HTR-8/SVneo (cell line): Measurements from ENCODE around the gene TSPAN33.
A peak's percentile ranks its signal among the peaks of the same experiment; 100 is the strongest.
"Not testable (repeated sequence)": the region's sequence is repeated elsewhere in the genome, so short reads cannot be mapped to it uniquely, and the experiment has no call there.

Experiments used
- DNase-seq: peaks from one replicate; pipeline ENCODE4 v3.0.0; 2011; ENCODE audit warnings: low spot score, mixed read lengths; ENCODE audit not compliant: insufficient read length
- FAIRE-seq: peaks from 2 replicates; lab custom pipeline; 2011; peaks lifted over from hg19 to GRCh38; lab: Jason Lieb, UNC

The TSPAN33 gene

DNA sequence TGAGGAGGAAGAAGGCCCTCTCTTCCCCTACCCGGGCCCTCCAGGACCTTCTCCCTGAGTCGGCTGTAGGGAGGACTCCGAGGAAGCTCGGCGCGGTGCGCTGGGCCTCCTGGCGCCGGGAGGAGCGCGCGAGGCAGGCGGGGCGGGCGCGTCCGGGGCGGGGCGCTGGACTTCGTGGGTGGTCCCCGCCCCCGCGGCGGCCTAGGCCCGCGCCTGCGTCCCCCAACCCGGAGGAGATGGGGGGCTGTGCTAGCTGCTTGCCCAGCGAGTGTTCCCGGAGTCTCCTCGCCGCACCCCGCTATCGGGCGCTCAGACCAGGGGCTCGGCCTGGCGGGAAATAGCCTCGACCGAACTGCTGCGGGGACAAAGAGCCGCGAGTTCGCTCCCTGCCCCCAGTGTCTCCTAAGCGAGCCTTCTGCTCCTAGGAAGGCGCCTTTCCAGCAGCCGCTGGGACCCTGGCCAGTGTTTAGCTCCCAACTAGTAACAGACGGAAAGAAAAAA is 24.7 kb downstream of the TSPAN33 start:
- no peak for FAIRE-seq
- DNase-seq, result no peak

DNA sequence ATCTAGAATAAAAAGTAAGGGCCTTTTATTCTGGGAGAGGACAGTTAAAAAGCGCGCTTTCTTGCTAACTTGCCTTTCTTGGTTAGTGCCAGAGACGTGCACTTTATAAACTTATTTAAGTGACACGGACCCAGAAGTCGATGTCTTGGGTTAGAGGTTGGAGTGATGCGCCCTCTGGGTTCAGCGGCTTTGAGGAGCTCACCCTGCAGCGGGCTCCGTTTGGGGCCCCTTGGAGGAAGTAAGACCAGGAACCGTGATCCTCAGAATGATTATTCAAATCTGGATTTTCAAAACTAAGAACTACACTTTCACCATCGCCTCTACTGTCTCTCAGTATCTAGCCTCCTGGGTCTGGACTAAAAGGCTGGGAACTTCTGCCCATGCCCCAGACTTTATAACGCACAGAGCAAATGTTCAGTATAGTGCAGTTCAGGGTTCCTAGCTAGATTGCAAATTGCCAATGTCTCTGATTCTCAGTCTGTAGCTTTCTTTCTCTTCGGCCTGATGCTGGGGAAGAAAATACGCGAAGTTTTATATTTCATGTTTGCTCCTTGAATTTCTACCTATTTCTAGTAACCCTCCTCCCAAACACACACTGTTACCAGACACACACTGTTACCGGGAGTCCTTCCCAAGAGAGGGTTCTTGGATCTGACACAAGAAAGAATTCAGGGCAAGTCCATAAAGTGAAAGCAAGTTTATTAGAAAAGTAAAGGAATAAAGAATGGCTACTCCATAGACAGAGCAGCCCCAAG is 25.4 kb downstream of the TSPAN33 start:
- DNase-seq (no peak), FAIRE-seq (no peak)

DNA sequence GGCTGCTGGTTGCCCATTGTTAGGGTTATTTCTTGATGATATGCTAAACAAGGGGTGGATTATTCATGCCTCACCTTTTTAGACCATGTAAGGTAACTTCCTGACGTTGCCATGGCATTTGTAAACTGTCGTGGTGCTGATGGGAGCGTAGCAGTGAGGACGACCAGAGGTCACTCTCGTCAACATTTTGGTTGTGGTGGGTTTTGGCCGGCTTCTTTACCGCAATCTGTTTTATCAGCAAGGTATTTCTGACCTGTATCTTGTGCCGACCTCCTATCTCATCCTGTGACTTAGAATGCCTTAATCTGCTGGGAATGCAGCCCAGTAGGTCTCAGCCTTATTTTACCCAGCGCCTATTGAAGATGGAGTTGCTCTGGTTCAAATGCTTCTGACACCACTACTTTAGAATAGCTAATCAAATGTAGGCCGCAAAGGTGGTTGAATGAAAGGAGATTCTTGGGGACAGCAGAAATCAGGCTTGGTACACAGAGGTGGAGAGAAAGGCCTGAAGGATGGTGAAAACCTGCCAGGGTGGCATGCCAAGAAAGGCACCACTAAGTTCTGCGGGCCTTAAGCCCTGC is 26.0 kb downstream of the TSPAN33 start:
- no peak for FAIRE-seq

DNA sequence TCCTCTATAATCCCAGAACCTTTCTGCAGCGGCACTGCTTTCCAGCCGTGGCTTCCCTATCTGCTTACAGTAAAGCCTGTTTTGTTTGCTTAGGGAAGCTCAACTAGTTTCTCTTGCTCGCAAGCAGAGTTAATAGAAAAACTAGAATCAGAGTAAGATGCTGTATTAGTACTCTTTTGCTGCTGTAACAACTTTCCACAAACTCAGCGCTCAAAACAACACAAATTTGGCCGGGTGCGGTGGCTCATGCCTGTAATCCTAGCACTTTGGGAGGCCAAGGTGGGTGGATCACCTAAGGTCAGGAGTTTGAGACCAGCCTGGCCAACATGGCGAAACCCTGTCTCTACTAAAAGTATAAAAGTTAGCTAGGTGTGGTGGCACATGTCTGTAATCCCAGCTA is 29.4 kb downstream of the TSPAN33 start:
- FAIRE-seq, DNase-seq: not testable (repeated sequence)

More for the DNA sequence above, 26.0 kb downstream of the TSPAN33 start:
- DNase-seq, result no peak

DNA sequence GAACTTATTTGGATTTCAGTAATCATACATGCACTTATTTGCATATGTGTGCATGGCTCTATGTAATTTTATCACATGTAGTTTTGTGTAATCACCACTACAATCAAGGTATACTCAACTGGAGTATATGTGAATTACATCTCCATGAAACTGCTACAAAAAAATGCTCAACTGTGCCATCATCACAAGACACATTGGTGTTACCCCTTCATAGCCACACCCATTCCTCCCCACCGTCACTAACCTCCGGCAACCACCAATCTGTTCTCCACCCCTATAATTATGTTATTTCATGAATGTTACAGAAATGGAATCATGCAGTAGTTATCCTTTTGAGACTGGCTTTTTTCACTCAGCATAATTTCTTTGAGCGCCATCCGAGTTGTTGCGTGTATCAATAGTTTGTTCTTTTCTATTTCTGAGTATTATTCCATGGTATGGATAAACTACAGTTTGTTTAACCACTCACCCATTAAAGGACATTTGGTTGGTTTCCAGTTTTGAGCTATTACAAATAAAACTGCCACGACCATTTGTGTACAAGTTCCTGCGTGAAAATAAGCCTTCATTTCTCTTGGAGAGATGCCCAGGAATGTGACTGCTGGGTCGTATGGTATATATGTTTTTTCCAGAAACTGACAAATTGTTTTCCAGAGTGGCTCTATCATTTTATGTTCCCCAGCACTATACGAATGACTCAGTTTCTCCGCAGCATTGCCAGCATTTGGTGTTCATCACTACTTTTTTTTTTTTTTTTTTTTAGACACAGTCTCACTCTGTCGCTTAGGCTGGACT is 32.6 kb downstream of the TSPAN33 start:
- FAIRE-seq (no peak), DNase-seq (no peak)

DNA sequence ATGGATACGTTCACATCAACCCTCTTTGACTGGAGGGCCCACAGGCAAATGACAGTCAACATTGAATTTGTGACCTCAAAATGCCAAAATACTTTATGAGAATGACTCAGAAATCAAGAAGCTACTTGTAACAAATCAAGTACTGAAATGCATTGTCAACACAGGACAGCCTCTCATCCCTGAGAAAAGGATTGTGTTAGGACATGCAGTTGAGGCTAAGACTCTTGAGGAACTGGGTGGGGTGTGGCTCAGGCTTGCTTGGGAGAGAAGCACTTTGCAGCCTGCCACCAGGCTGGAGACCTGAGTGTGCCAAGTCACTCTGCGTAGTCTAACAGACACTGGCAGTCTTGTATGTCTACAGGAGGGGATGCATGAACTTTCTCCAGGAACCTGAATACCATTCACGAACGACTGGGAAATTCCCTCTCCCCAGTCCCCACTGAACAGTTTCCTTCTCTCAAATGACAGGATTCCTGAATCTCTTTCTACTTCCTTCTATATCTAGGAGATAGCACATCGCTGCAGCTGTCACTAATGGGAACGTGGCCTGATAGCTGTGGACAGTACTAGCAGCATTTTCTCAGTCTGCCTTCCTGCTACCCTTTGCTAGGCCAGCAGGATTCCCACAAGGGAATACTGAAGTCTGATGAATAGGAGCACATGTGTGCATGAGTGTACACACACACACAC is 40.6 kb downstream of the TSPAN33 start:
- no peak for DNase-seq
- FAIRE-seq, result no peak

DNA sequence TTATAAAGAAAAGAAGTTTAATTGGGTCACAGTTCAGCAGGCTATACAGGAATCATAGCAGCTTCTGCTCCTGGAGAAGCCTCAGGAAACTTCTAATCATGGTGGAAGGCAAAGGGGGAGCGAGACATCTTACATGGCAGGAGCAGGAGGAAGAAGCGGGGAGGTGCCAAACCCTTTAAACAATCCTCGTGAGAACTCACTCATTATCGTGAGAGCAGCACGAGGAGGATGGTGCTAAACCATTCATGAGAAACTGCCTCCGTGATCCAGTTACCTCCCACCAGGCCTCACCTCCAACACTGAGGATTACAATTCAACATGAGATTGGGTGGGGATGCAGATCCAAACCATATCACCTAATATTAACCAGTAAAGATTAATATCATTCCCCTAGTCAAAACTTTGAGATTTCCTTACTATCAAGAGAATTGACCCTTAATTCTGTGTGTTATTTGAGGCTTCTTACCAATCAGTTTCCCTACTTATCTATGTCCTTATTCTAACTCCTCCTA is 42.3 kb downstream of the TSPAN33 start:
- DNase-seq (no peak), FAIRE-seq (no peak)

DNA sequence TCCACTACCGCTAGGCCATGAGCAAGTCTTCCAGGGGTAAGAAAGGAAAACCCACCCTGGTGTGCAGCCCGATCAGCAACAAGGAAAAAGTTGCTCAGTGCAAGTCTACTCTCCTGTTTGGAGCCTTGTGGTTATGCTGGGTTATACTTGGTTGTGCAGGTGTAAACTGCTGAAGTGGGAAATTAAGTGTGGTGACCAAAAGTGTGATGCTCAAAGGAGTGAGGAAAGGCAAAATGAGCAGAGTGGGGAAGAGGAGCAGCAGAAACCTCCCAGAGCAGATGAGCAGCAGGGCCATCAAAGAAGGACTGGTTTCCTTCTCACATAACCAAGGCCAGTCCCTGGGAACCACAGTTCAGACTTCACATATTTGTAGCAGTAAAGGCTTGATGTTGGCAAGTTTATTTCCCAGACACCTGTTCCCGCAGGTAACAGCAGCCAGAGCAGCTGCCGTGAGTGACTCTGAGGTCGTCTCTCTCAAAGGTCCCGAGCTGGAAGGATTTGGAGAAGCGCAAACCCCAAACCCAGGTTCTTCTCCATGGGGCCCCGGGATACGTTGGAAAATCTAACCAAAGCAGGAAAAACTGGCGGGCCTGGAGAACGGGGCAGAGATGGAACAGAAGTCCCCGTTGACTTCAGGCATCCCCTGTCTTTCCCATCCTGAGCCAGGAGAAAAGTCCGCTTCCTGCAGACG is 43.3 kb downstream of the TSPAN33 start:
- FAIRE-seq, result no peak
- DNase-seq, result no peak

DNA sequence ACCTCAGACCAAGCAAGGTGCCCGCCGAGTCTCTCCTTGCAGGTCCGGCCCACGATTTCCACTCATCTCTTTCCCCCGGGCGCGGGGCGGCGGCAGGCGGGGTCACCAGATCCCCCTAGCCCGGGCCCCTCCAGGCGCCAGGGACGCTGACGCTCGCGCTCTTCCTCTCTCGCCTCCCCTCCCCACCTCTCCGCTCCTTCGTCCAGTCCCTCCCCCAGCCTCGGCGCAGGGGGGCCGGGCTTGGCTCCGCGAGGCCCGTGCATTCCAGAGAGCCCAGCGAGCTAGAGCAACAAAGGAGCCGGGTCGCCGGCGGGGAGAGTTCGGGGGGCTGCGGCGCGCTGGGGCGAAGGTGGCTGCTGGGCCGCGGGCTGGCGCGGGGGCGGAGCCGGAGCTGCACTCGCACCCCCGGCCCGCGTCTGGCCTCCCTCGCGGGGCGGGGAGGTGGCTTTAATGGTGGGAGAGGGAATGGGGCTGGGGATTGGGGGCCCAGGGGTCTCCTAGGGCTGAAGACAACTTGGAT is 43.9 kb downstream of the TSPAN33 start, which contains the start of gene SMO:
Gene SMO, plus strand, starts transcription at position 262 of the 520 bp plus-strand sequence. CDS start 519 bp downstream, outside the sequence.
- FAIRE-seq, result no peak
- DNase-seq, result peak; percentile 69

DNA sequence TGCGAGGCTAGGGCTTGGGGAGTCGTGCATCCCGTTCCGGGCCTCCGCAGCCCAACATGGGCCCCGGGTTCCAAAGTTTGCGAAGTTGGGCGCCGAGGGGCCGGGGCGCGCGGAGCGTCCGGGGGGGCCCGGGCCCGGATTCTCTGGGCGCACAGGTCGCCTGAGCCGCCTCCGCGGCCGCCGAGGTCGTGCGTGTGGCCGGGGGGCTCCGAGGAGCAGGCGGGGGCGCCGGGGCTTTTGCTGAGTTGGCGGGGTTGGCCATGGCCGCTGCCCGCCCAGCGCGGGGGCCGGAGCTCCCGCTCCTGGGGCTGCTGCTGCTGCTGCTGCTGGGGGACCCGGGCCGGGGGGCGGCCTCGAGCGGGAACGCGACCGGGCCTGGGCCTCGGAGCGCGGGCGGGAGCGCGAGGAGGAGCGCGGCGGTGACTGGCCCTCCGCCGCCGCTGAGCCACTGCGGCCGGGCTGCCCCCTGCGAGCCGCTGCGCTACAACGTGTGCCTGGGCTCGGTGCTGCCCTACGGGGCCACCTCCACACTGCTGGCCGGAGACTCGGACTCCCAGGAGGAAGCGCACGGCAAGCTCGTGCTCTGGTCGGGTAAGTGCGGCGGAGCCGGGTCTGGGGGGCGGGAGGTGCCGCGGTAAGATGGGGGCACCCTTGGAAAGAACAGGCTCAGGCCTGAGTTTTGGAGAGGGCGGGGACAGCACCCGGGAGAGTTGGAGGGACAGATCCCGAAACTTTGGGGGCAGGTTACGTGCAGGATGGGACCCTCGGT is 44.6 kb downstream of the TSPAN33 start:
- FAIRE-seq (no peak), DNase-seq (no peak)

DNA sequence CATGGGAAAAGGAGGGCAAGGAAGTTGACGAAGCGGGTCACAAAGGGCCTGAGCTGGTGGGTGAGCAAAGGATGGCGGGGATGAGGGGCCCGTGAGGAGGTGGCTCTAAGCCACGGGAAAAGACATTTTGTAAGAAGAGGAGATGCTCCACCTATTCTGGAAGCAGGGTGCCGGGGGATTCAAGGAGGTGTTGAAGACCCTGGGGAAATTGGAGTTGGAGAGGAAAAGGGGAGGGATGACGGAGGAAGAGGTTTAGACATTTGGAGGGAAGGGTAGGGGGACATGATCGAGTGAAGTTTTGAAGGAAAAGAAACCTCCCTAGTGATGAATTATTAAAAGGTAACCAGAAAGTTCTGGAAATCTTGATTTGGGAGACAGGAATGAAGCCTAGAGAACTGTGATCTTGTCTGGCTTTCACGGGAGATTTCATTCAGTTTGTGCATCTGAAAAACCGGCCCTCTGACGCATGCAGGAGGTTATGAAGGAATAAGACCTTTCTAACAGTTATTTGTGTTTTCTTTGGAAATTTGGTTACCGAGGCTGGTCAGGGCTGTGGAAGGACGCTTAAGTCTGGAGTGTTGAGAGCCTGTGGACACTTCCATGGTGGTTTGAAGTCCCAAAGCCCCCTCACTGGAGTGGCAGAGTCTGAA is 45.3 kb downstream of the TSPAN33 start:
- FAIRE-seq (no peak), DNase-seq (no peak)

DNA sequence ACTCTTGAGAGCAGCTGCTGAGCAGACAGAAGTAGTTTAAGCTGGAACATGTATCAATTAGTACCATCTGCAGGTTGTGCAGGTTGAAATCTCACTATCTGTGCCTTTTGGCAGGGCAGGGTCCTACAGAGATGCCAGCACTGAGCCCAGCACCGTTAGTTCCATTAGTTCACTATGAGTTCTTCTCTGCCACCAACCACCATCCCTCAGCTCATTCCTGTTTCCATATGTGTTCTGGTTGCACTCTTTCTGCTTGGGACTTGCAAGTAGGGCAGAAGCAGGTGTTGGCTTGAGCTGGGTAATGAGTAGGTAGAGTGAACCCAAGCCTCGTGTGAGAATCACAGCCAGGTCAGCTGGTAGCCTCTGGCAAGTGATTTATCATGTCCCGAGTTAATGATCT is 46.8 kb downstream of the TSPAN33 start:
- DNase-seq, result no peak
- FAIRE-seq, result no peak

DNA sequence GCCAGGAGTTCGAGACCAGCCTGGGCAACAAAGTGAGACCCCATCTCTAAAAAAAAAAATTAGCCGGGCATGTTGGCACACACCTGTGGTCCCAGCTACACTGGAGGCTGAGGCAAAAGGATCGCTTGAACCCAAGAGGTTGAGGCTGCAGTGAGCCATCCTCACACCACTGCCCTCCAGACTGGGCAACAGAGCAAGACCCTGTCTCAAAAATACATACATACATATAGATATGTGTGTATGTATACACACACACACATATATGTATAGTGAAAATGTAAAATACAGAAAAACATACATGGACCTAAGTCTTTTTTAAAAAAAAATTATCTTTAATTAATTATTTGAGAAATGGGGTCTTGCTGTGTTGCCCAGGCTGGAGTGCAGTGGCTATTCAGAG is 49.4 kb downstream of the TSPAN33 start:
- FAIRE-seq, result no peak

DNA sequence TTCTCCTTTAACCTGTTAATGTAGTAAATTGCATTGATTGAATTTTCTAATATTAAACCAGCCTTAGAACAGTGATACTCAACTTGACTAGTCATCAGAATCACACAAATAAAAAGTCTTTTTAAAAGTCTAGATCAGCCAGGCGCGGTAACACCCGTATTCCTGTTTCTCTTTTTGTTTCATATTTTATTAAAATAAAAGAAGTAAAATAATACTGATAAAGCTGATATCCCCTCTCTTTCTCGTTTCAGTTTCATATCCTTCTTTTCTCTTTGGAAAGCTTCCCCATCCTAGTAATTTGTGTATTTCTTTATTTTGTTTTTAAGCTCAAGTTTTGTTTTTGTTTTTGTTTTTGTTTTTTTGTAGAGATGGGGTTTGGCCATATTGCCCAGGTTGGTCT is 53.3 kb downstream of the TSPAN33 start:
- FAIRE-seq, result no peak
- DNase-seq, result no peak

More for the DNA sequence above, 49.4 kb downstream of the TSPAN33 start:
- no peak for DNase-seq

DNA sequence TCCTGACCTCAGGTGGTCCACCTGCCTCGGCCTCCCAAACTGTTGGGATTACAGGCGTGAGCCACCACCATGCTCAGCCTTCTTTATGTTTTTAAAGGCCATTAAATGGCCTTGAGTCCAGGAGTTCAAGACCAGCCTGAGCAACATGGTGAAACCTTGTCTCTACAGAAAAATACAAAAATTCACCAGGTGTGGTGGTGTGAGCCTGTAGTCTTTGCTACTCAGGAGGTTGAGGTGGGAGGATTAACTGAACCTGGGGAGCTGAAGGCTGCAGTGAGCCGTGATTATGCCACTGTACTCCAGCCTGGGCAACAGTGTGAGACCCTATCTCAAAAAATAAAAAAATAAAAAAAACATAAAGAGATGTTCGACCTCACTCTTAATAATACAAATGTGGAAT is 54.9 kb downstream of the TSPAN33 start:
- no peak for FAIRE-seq
- no peak for DNase-seq

DNA sequence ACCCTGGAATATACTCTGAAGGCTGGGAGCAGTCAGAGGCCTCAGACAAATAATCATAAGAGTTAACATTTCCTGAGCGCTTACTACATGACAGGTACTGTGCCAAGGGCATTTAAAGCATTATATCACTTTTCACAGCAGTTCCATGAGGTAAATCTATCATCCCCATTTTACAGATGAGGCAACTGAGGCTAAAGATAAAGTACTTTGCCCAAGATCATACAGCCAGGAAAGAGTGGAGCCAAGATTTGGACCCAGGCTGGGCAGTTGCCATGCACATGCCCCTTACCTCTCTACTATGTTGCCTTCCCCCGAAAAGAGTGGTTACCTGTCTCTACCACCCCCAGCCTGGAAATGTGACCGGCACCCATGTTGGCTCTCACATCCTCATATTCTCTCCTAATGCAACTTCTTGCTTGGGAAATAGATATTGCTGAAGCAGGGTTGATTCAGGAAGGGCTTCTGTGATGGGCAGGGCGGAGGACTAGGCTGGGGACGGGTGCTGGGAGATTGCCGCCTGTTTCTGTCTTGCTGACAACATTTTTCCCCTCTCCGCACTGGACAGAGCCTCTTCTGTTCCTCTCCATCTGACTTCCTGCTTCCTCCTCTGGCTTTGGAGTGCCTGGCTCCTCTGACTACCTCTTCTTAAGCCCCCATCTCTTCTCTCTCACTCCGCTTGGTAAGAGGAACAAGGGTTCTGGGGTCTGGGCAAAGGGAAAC is 57.7 kb downstream of the TSPAN33 start:
- FAIRE-seq, result no peak

DNA sequence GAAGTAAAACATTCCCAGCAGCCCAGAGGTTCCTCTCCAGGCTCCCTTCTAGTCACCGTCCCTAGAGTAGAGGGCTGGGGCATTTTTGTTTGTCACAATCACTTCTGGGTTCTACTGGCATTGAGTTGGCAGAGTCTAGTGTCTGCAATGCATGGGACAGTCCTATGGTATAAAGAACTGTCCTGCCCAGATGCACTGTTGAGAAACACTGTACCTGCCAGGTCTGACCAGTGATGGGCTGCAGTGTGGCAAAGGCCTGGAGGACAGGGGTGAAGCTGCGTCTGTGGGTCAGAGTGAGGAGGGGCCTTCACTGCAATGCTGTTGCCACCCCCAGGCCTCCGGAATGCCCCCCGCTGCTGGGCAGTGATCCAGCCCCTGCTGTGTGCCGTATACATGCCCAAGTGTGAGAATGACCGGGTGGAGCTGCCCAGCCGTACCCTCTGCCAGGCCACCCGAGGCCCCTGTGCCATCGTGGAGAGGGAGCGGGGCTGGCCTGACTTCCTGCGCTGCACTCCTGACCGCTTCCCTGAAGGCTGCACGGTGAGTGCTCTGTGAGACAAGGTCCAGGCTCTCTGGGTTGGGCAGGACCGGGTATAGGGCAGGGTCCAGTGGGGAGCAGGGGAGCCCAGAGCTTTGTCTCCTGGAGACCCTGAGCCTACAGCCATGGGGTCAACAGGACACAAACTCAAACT is 58.7 kb downstream of the TSPAN33 start:
- no peak for FAIRE-seq
- no peak for DNase-seq

More for the DNA sequence above, 57.7 kb downstream of the TSPAN33 start:
- no peak for DNase-seq
